GM18499 (cell line): ENCODE data around the gene MUC5B.

ENCODE experiments used
- ATAC-seq: cut with Tn5 transposase; IDR thresholded peaks from one replicate; pipeline ENCODE4 v1.9.1; 2021; ENCODE audit warnings: moderate number of reproducible peaks; ENCODE audit not compliant: insufficient read depth, unreplicated experiment

Gene MUC5B

GRCh38 chr11:1230456-1231395 is 7.9 kb downstream of the MUC5B start:
- ATAC-seq: no peak

- ATAC-seq: no peak
Measured at GRCh38 chr11:1231396-1232020, 8.6 kb downstream of the MUC5B start.

- no peak for ATAC-seq
Measured at GRCh38 chr11:1232021-1232882, 9.4 kb downstream of the MUC5B start.

DNA sequence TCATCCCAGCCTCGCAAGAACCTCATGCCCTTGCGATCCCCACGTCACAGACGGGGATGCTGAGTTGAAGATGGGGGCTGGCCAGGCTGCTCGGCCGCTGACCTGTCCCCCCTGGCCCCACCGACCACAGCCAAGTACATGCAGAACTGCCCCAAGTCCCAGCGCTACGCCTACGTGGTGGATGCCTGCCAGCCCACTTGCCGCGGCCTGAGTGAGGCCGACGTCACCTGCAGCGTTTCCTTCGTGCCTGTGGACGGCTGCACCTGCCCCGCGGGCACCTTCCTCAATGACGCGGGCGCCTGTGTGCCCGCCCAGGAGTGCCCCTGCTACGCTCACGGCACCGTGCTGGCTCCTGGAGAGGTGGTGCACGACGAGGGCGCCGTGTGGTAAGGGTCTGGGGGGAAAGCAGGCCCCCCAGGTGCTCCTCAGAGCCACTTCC is 10.0 kb downstream of the MUC5B start:
- ATAC-seq: no peak

DNA sequence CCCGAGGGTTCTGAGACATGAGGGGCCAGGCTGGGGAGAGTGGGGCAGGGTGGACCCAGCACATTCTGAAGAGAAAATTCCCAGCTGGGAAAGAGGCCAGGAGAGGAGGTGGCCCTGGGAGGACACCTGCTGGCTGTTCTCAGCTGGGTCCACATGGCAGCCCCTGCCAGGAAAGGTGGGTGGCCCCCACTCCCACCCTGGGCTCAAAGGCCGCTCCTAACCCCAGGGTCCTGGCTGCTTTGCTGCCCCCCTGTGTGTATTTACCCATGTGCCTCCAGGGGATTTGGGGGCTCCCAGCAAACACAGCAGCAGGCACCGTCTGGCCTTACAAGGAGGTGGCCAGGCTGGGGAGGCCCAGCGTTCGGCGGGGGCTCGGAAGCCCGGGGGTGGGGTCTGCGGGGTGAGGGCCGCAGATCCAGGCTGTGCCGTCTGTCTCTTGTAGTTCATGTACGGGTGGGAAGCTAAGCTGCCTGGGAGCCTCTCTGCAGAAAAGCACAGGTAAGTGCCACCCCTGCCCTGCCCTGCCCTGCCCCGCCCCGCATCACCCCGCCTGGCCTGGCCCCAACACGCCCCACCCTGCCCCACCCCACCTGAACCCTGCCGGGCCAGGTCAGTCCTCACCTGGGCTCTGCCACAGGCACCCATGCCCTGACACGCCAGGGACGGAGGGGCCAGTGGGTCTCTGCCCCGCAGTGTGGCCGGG is 10.6 kb downstream of the MUC5B start:
- ATAC-seq: no peak

DNA sequence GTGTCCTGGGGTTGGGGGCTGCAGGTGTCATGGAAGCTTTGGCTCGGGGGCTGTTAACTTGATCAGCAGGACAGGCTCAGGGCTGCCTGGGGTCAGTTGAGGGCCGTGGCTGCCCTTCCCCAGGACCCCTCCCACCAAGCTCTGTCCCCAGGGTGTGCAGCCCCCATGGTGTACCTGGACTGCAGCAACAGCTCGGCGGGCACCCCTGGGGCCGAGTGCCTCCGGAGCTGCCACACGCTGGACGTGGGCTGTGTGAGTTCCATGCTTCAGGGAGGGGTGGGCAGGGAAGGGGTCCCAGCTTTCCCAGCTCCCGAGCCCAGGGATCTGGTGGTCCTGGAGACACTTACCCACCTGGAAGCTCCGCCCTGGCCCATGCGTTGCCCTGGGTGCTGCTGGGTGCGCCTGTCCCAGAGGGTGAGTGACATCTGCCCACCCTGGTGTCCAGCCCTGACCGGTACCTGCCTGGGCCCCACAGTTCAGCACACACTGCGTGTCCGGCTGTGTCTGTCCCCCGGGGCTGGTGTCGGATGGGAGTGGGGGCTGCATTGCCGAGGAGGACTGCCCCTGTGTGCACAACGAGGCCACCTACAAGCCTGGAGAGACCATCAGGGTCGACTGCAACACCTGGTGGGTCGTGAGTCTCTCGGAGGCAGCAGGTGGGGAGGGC is 11.3 kb downstream of the MUC5B start:
- no peak for ATAC-seq

DNA sequence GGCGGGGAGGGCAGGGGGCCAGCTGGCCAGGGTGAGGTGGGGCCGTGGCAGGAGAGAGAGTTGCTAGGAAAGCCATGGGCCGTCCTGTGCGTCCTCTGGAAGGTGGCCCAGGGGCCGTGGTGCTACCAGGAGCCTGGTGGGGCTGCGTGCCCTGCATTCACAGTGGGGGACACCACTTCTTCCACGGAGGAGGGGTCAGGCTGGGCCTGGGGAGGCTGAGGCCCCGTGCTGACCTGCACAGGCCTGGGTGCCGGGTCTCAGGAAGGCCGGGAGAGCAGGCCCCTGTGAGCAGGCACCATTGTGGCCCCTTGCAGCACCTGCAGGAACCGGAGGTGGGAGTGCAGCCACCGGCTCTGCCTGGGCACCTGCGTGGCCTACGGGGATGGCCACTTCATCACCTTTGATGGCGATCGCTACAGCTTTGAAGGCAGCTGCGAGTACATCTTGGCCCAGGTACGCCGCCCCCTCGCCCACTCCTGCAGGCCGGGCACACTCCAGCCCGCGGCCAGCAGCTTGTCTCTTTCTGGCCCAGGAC is 12.0 kb downstream of the MUC5B start:
- no peak for ATAC-seq

DNA sequence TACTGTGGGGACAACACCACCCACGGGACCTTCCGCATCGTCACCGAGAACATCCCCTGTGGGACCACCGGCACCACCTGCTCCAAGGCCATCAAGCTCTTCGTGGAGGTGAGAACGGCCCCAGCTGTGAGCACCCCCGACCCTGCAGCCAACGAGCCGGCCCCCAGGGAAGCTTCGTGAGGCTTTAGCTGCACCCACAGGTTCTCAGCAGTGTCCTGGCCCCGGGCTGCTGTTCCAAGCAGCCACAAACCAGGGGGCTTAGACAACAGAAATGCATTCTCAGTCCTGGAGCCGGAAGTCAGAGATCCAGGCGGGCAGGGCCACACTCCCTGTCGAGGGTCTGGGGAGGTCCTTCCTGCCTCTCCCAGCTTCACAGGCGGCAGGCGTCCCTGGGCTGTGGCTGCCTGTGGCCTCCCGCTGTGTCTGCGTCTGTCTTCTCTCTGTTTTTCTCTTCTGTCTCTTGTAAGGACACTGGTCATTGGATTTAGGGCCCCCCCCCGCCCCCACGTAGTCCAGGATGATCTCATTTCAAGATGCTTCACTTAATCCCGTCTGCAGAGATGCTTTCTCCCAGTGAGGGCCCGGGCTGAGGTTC is 12.5 kb downstream of the MUC5B start:
- no peak for ATAC-seq

GRCh38 chr11:1235901-1236315 is 13.0 kb downstream of the MUC5B start:
- no peak for ATAC-seq

- no peak for ATAC-seq
Measured at GRCh38 chr11:1236316-1237127, 13.7 kb downstream of the MUC5B start.

DNA sequence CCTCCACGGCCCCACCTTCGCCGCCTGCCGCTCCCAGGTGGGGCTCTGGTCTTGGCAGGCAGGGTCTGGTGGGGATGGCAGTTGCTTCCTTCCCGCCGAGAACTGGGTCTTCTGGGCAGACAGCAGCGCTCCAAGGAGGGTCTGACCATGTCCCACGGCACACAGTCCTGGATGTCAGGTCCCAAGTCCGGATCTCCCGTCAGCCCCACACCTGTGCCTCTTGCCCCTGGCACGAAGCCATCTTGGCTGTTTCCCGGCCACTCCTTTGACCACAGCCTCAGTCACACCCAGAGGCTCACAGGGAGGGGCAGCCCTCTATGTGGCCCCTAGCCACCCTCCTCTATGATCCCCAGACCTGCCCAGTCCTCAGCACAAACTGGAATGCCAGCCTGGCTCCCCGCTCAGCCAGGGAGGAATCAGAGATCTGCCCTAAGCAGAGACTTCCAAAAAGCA is 14.3 kb downstream of the MUC5B start:
- no peak for ATAC-seq

DNA sequence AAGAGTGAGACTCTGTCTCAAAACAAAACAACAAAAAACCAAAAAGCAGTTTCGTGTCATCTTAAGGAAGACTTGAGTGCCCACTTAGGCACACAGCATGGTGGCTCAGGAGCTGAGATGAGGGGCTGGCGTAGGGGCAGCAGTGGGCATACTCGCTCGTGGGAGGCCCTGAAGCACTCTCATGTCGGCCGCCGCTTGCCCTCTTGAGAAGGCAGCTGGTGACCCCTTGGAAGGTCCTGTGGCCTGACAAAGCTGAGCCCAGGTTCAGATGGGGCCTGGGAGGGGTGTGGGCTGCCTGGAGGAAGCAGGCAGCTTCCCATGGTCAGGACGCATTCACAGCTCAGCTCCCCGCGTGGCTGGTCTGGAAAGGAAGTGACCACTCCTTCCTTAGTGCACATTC is 15.0 kb downstream of the MUC5B start:
- no peak for ATAC-seq

GRCh38 chr11:1238767-1239595 is 16.1 kb downstream of the MUC5B start:
- ATAC-seq: no peak

GRCh38 chr11:1239596-1240205 is 16.8 kb downstream of the MUC5B start:
- ATAC-seq: no peak

GRCh38 chr11:1240771-1241170 is 17.9 kb downstream of the MUC5B start:
- no peak for ATAC-seq

GRCh38 chr11:1241706-1242105 is 18.8 kb downstream of the MUC5B start:
- no peak for ATAC-seq

- ATAC-seq: no peak
Measured at GRCh38 chr11:1242289-1242688, 19.4 kb downstream of the MUC5B start.
